IMR-90 (cell line): ENCODE measurements around the gene BLZF1. TPM values are rescaled to one million over a fixed set of nuclear protein-coding genes. Genes with fewer than 3 reads are reported as not detected.

Experiments used
- ATAC-seq: fragments of 200-7000 bp; cut with Tn5 transposase; 2 replicates; pipeline ENCODE4 v1.9.1; 2020; ENCODE audit warnings: low read depth, mild to moderate bottlenecking, moderate library complexity
- Bru-seq: library from RNA; stranded (reverse); fragments of 400-500 nt; gene quantifications from one replicate; lab custom pipeline; 2021; lab: Mats Ljungman, UMichigan
- BruChase-seq, 2 experiments: library from RNA; stranded (reverse); fragments of 400-500 nt; gene quantifications; one replicate each; lab custom pipeline; 2021; lab: Mats Ljungman, UMichigan
- BruUV-seq: library from RNA; stranded (reverse); fragments of 400-500 nt; replicated peaks from 2 replicates; lab custom pipeline; 2021; lab: Mats Ljungman, UMichigan
- CTCF ChIA-PET: fragments of 300-600 bp; formaldehyde crosslinking; extraction: SDS; loops from one replicate; lab custom pipeline; 2021; ENCODE audit warnings: antibody characterized with exemption; lab: Yijun Ruan, JAX
- POLR2A ChIA-PET: fragments of 300-600 bp; sonication (Branson Sonifier 250); formaldehyde crosslinking; loops from one replicate; lab custom pipeline; 2022; ENCODE audit warnings: antibody characterized with exemption; ENCODE audit not compliant: unreplicated experiment; lab: Charles Lee
- DNase-seq: peaks from one replicate; pipeline ENCODE4 v3.0.0; 2013
- H2AFZ ChIP-seq: replicated peaks from 2 replicates; pipeline ENCODE3; 2013; ENCODE audit warnings: low read length, mild to moderate bottlenecking; ENCODE audit not compliant: poor library complexity
- H2AK5ac ChIP-seq: 2 replicates; pipeline ENCODE4 v1.6.1; 2013; ENCODE audit warnings: low read depth, low read length, inconsistent platforms
- H2AK9ac ChIP-seq: replicated peaks from 2 replicates; pipeline ENCODE3; 2013; ENCODE audit warnings: mild to moderate bottlenecking, low read depth, low read length, moderate library complexity; ENCODE audit not compliant: poor library complexity
- H2BK120ac ChIP-seq: 2 replicates; pipeline ENCODE4 v1.6.1; 2013; ENCODE audit warnings: low read depth, low read length, inconsistent platforms
- H2BK15ac ChIP-seq: 3 replicates; pipeline ENCODE4 v1.6.1; 2013; ENCODE audit warnings: low read depth, low read length, inconsistent platforms
- H2BK20ac ChIP-seq: 2 replicates; pipeline ENCODE4 v1.6.1; 2013; ENCODE audit warnings: low read depth, mild to moderate bottlenecking, inconsistent platforms, low read length, moderate library complexity
- H2BK5ac ChIP-seq: 2 replicates; pipeline ENCODE4 v1.6.1; 2013; ENCODE audit warnings: mild to moderate bottlenecking, low read depth, low read length, inconsistent platforms; ENCODE audit not compliant: poor library complexity, severe bottlenecking
- H3K14ac ChIP-seq: replicated peaks from 2 replicates; pipeline ENCODE4 v1.6.1; 2013; ENCODE audit warnings: low read depth, low read length, inconsistent platforms
- H3K18ac ChIP-seq: 2 replicates; pipeline ENCODE4 v1.6.1; 2013; ENCODE audit warnings: low read depth, low read length, control low read depth
- H3K23ac ChIP-seq: 2 replicates; pipeline ENCODE4 v1.6.1; 2013; ENCODE audit warnings: low read depth, low read length, inconsistent platforms
- H3K27ac ChIP-seq: 2 replicates; pipeline ENCODE4 v1.5.1; 2013; ENCODE audit warnings: mild to moderate bottlenecking, control low read depth, low read length; ENCODE audit not compliant: insufficient read depth
- H3K27me3 ChIP-seq: 2 replicates; pipeline ENCODE4 v1.6.1; 2013; ENCODE audit warnings: low read length; ENCODE audit not compliant: control insufficient read depth, insufficient read depth
- H3K36me3 ChIP-seq: 2 replicates; pipeline ENCODE4 v1.6.1; 2013; ENCODE audit warnings: low read length, mixed read lengths; ENCODE audit not compliant: control insufficient read depth, insufficient read depth
- H3K4ac ChIP-seq: 2 replicates; pipeline ENCODE4 v1.6.1; 2013; ENCODE audit warnings: low read depth, low read length, inconsistent platforms
- H3K4me1 ChIP-seq: 2 replicates; pipeline ENCODE4 v1.6.1; 2013; ENCODE audit warnings: low read length, mixed read lengths; ENCODE audit not compliant: control insufficient read depth, insufficient read depth
- H3K4me2 ChIP-seq: 2 replicates; pipeline ENCODE4 v1.6.1; 2013; ENCODE audit warnings: low read depth, mild to moderate bottlenecking, control low read depth, low read length, moderate library complexity
- H3K4me3 ChIP-seq: 2 replicates; pipeline ENCODE4 v1.5.1; 2013; ENCODE audit warnings: low read depth, mild to moderate bottlenecking, control low read depth, low read length, moderate library complexity; ENCODE audit not compliant: insufficient read depth
- H3K56ac ChIP-seq: 2 replicates; pipeline ENCODE4 v1.6.1; 2013; ENCODE audit warnings: low read length, inconsistent platforms; ENCODE audit not compliant: insufficient read depth; ENCODE audit errors: extremely low read depth
- H3K79me1 ChIP-seq, 2 experiments: 2 replicates each; pipeline ENCODE4 v1.6.1; 2013; ENCODE audit warnings: low read length in 2 of 2, inconsistent platforms in 1 of 2, low read depth in 1 of 2
- H3K9ac ChIP-seq: 2 replicates; pipeline ENCODE4 v1.6.1; 2013; ENCODE audit warnings: low read depth, low read length, control low read depth
- H3K9me1 ChIP-seq: 2 replicates; pipeline ENCODE4 v1.6.1; 2013; ENCODE audit warnings: low read length, inconsistent platforms; ENCODE audit not compliant: insufficient read depth
- H3K9me3 ChIP-seq: 2 replicates; pipeline ENCODE4 v1.6.1; 2013; ENCODE audit warnings: low read length; ENCODE audit not compliant: control insufficient read depth, insufficient read depth
- H4K20me1 ChIP-seq: 2 replicates; pipeline ENCODE4 v1.6.1; 2013; ENCODE audit warnings: low read length, inconsistent platforms; ENCODE audit not compliant: insufficient read depth
- H4K5ac ChIP-seq: 2 replicates; pipeline ENCODE4 v1.6.1; 2013; ENCODE audit warnings: mild to moderate bottlenecking, low read depth, low read length, control low read depth
- H4K8ac ChIP-seq, 2 experiments: 2 replicates each; pipeline ENCODE4 v1.6.1; 2013; ENCODE audit warnings: low read depth in 2 of 2, low read length in 2 of 2, control low read depth in 1 of 2, inconsistent platforms in 1 of 2
- H4K91ac ChIP-seq: 2 replicates; pipeline ENCODE4 v1.6.1; 2013; ENCODE audit warnings: low read depth, low read length, inconsistent platforms; ENCODE audit not compliant: insufficient read depth
- ELK1 ChIP-seq: fragments of 150-350 bp; IDR thresholded peaks from 2 replicates; pipeline ENCODE4 v1.6.1; 2016; ENCODE audit warnings: low read depth, mild to moderate bottlenecking, low read length, moderate library complexity, borderline replicate concordance
- FOS ChIP-seq: fragments of 150-350 bp; IDR thresholded peaks from 2 replicates; pipeline ENCODE4 v1.6.1; 2016; ENCODE audit warnings: low read depth, low read length
- MAFK ChIP-seq: IDR thresholded peaks from 2 replicates; pipeline ENCODE4 v1.6.1; 2012; ENCODE audit warnings: low read depth, low read length, improper control_type of control experiment
- MXI1 ChIP-seq: IDR thresholded peaks from 2 replicates; pipeline ENCODE4 v1.6.1; 2012; ENCODE audit warnings: low read depth, mild to moderate bottlenecking, low read length, moderate library complexity, borderline replicate concordance
- NFE2L2 ChIP-seq: fragments of 150-350 bp; IDR thresholded peaks from 2 replicates; pipeline ENCODE4 v1.6.1; 2016; ENCODE audit warnings: low read depth, mild to moderate bottlenecking, low read length
- RAD21 ChIP-seq: IDR thresholded peaks from 2 replicates; pipeline ENCODE4 v1.6.1; 2012; ENCODE audit warnings: low read length, improper control_type of control experiment
- RCOR1 ChIP-seq: IDR thresholded peaks from 2 replicates; pipeline ENCODE4 v1.6.1; 2012; ENCODE audit warnings: mild to moderate bottlenecking, low read length, improper control_type of control experiment; ENCODE audit not compliant: insufficient replicate concordance
- RFX5 ChIP-seq: IDR thresholded peaks from 2 replicates; pipeline ENCODE4 v1.8.0; 2012; ENCODE audit warnings: low read depth, mild to moderate bottlenecking, low read length, moderate library complexity
- SMC3 ChIP-seq: fragments of 150-350 bp; IDR thresholded peaks from 2 replicates; pipeline ENCODE4 v1.6.1; 2016; ENCODE audit warnings: low read depth, mild to moderate bottlenecking, antibody characterized with exemption, low read length, moderate library complexity
- USF2 ChIP-seq: fragments of 150-350 bp; IDR thresholded peaks from 2 replicates; pipeline ENCODE4 v1.6.1; 2017; ENCODE audit warnings: mild to moderate bottlenecking, antibody characterized with exemption, low read length, low read depth
- WGBS, 2 experiments: methylation state at CpG; one replicate each; pipeline versions ENCODE4 v1.1.5 to v1.1.7; 2013; ENCODE audit warnings: missing lambda C conversion rate in 2 of 2; ENCODE audit not compliant: insufficient read length in 1 of 2; ENCODE audit errors: extremely low coverage in 2 of 2; 5-methylcytosine and 5-hydroxymethylcytosine counted together
- dilution Hi-C: fragments of 300-500 bp; cut with HindIII; formaldehyde crosslinking; loops from one replicate; pipeline ENCODE4 v1.14.3; 2018; ENCODE audit warnings: low sequenced_read_pairs; ENCODE audit not compliant: unreplicated experiment
- in situ Hi-C: fragments of 300-500 bp; cut with MboI; formaldehyde crosslinking; loops from 3 replicates; pipeline ENCODE4 v1.14.3; 2019; ENCODE audit warnings: low sequenced_read_pairs, inconsistent platforms, mixed read lengths
- intact Hi-C: fragments of 100-400 bp; cut with micrococcal nuclease; formaldehyde crosslinking; loops from 2 replicates; pipeline ENCODE4 v1.10.0; 2022
- long read RNA-seq: library from polyadenylated mRNA; unstranded; transcript quantifications from one replicate; pipeline ENCODE4 v2.0.0, GENCODE V29; 2021; ENCODE audit not compliant: unreplicated experiment
- polyA plus RNA-seq, 3 experiments: library from polyadenylated mRNA; depleted of rRNA; stranded (reverse); fragments of >200 nt; gene quantifications; 2 replicates each; pipeline ENCODE4 v1.2.3, GENCODE V29; 2012; ENCODE audit warnings: low replicate concordance in 1 of 3
- total RNA-seq: library from RNA; depleted of rRNA; stranded (reverse); fragments of >200 nt; gene quantifications from 2 replicates; pipeline ENCODE4 v1.2.3, GENCODE V29; 2012; rRNA removed

BLZF1 gene
- total RNA-seq (24.2 and 38.9 TPM in 2 replicates), polyA plus RNA-seq (2012; rRNA removed) (11.4 and 14.2 TPM in 2 replicates), Bru-seq, nascent RNA (percentile 77 among the genes with signal in this experiment), BruChase-seq, experiment 1, labeled RNA remaining after a 6-hour chase (percentile 64 among the genes with signal in this experiment), BruChase-seq, experiment 2, labeled RNA remaining after a 2-hour chase (percentile 73 among the genes with signal in this experiment)
- 0.90 and 2.4 TPM in 2 replicates for polyA plus RNA-seq (2012; cell fraction: cytosol; rRNA removed)
- 0.88 and 15.0 TPM in 2 replicates for polyA plus RNA-seq (2012; cell fraction: nucleus; rRNA removed; ENCODE audit: low replicate concordance)
- long read RNA-seq, transcript BLZF1-203 (7 exons, 2,749 nt) = major isoform, 34 of 41 reads
- long read RNA-seq, partial matches to known transcripts = 1 of 41 reads
- long read RNA-seq, other reads (novel, unspliced or antisense) = 3 of 41 reads

- Histone ChIP-seq H2BK20ac (peak within 1 kb of the TSS; percentile 93), H2AK5ac (peak within 1 kb of the TSS; percentile 15; the same call in 1 of the 2 replicates), H3K4me3 (peak within 1 kb of the TSS; percentile 48), H3K9ac (peak within 1 kb of the TSS; percentile 85), H3K27me3 (no peaks in the 10 kb centered on the region), H2AK9ac (peak within 1 kb of the TSS; percentile 71), H3K4me2 (peak within 1 kb of the TSS; percentile 90), H3K14ac (peak within 1 kb of the TSS; percentile 94), H4K91ac (peak within 1 kb of the TSS; percentile 89), H3K4ac (peak within 1 kb of the TSS; percentile 86), H3K36me3 (peaks cover 5% of the 10 kb centered on the region), H2AFZ (peak within 1 kb of the TSS; percentile 89), H2BK15ac (peak within 1 kb of the TSS; percentile 64; the same call in 1 of the 3 replicates), H3K27ac (peak within 1 kb of the TSS; percentile 62), H3K4me1 (0 out of 2 replicates have a peak, but pooled peaks cover 4% of the 10 kb centered on the region), H3K23ac (peak within 1 kb of the TSS; percentile 90), H3K9me3 (no peaks in the 10 kb centered on the region), H2BK120ac (peak within 1 kb of the TSS; percentile 94), H4K5ac (peak within 1 kb of the TSS; percentile 75), H3K9me1 (peaks cover 3% of the 10 kb centered on the region; the same call in 1 of the 2 replicates), H3K79me1 (peaks cover 20 to 37% of the 10 kb centered on the region in 2 experiments; a peak in 3 of 4 replicates), H4K20me1 (no peaks in the 10 kb centered on the region), H3K18ac (peak within 1 kb of the TSS; percentile 62; the same call in 1 of the 2 replicates), H3K56ac (peak within 1 kb of the TSS; percentile 98), H4K8ac (peak within 1 kb of the TSS; percentile 81 to 96), H2BK5ac (peak within 1 kb of the TSS; percentile 88)
- in situ Hi-C loops = loop anchor here (5.0 to 25.0 kb wide), 2 partner anchors 251 to 1031 kb away; no protein-coding TSS in a partner anchor
- ChIA-PET CTCF (interaction anchor here (1.1 to 1.4 kb wide), 2 partner anchors 19 to 1025 kb away, joined by 3 to 4 read pairs; no protein-coding TSS in a partner anchor), POLR2A (no interaction called here)
- intact Hi-C loops = loop anchor here (1.0 to 5.0 kb wide), 3 partner anchors 117 to 261 kb away; partner anchors contain the start of genes ATP1B1 and SLC19A2
- ATAC-seq = peak; percentile 99
- WGBS, 2 experiments = 0% methylated on average over 19 of the region's 37 CpGs; no CpG with 5 or more reads in 1 of the 2 experiments
- dilution Hi-C loops = no loop called here
- DNase-seq = peak; percentile 96
- BruUV-seq = no TSS peak
- peak; percentile 93 for TF ChIP-seq MXI1
- no peak for TF ChIP-seq RFX5
- no peak for TF ChIP-seq RAD21
- TF ChIP-seq SMC3 = no peak
- TF ChIP-seq FOS = no peak
- TF ChIP-seq USF2 = 0 out of 2 replicates have a peak, but pooled peaks have one; percentile 2
- TF ChIP-seq MAFK = no peak
- no peak for TF ChIP-seq NFE2L2
- TF ChIP-seq RCOR1 = no peak
- TF ChIP-seq ELK1 = no peak
These were observed at the start of gene BLZF1, which contains the start of gene NME7 for GRCh38 chr1:169367686-169368405. Gene BLZF1, plus strand, starts transcription at chr1:169368195. Its CDS starts 1,328 bp downstream, at chr1:169369523. Gene NME7, minus strand, starts transcription at chr1:169367797. Its CDS starts 87 bp downstream, at chr1:169367710.
